ENCODE data around the gene EMILIN1. TPM values are rescaled to one million over a fixed set of nuclear protein-coding genes. Genes with fewer than 3 reads are reported as not detected.

Gene EMILIN1
- total and polyA plus RNA-seq, 2 of the 4 experiments (the other 2 are of a cell fraction) = 26.5 to 95.6 TPM

GRCh38 chr2:27086724-27087593, 8.5 kb downstream of the EMILIN1 start, which contains the start of gene KHK (continued):
- TF ChIP-seq BHLHE40 (IDR thresholded peaks at IDR 0.05; ENCODE audit: low read depth, low read length) = no peak
- no peak for TF ChIP-seq CTCF (conservative IDR thresholded peaks at IDR 0.05; ENCODE audit: low read depth, low read length)
- TF ChIP-seq SMC3 (IDR thresholded peaks at IDR 0.05; ENCODE audit: low read depth, low read length) = no peak

Measured in IMR-90 (cell line).